Keratinocyte (primary cell): ENCODE results near the gene FANCC. TPM values are rescaled to one million over a fixed set of nuclear protein-coding genes. Genes with fewer than 3 reads are reported as not detected.

ENCODE experiments used
- DNase-seq: peaks from one replicate; pipeline ENCODE4 v3.0.0-alpha.2; 2011; ENCODE audit warnings: low read depth, missing footprints, low spot score
- FAIRE-seq: peaks from 2 replicates; lab custom pipeline; 2011; peaks lifted over from hg19 to GRCh38; lab: Jason Lieb, UNC
- H2AFZ ChIP-seq: 2 replicates; pipeline ENCODE4 v1.6.0; 2012; ENCODE audit warnings: low read length, control low read depth, inconsistent platforms; ENCODE audit not compliant: control insufficient read depth
- H3K27ac ChIP-seq: 2 replicates; pipeline ENCODE4 v1.5.1; 2011; ENCODE audit warnings: low read length; ENCODE audit not compliant: control insufficient read depth, insufficient read depth
- H3K27me3 ChIP-seq: 3 replicates; pipeline ENCODE4 v1.6.0; 2011; ENCODE audit warnings: low read length; ENCODE audit not compliant: control insufficient read depth, insufficient read depth; ENCODE audit errors: extremely low read depth
- H3K36me3 ChIP-seq, 2 experiments: 2 replicates in 1 of 2; 3 replicates in 1 of 2; pipeline ENCODE4 v1.5.1; 2011; ENCODE audit warnings: low read length in 2 of 2, mild to moderate bottlenecking in 1 of 2; ENCODE audit not compliant: control insufficient read depth in 2 of 2, insufficient read depth in 2 of 2; ENCODE audit errors: extremely low read depth in 1 of 2
- H3K4me1 ChIP-seq: 3 replicates; pipeline ENCODE4 v1.5.1; 2011; ENCODE audit warnings: low read length; ENCODE audit not compliant: control insufficient read depth, insufficient read depth; ENCODE audit errors: extremely low read depth
- H3K4me2 ChIP-seq: 3 replicates; pipeline ENCODE4 v1.6.0; 2011; ENCODE audit warnings: low read depth, low read length; ENCODE audit not compliant: control insufficient read depth, insufficient read depth; ENCODE audit errors: extremely low read depth
- H3K4me3 ChIP-seq, 3 experiments: fragments of 200-600 bp in 1 of 3; sonication (generic) in 1 of 3; 2 replicates in 2 of 3; 3 replicates in 1 of 3; pipeline ENCODE4 v1.5.1; 2011 to 2016; ENCODE audit warnings: low read length in 3 of 3, mild to moderate bottlenecking in 3 of 3, control low read depth in 2 of 3, inconsistent platforms in 1 of 3, low read depth in 1 of 3, mixed read lengths in 1 of 3, mixed run types in 1 of 3, moderate library complexity in 1 of 3; ENCODE audit not compliant: control insufficient read depth in 2 of 3, insufficient read depth in 2 of 3; ENCODE audit errors: extremely low read depth in 1 of 3
- H3K79me2 ChIP-seq: 2 replicates; pipeline ENCODE4 v1.6.0; 2012; ENCODE audit warnings: low read length; ENCODE audit not compliant: control insufficient read depth, insufficient read depth
- H3K9ac ChIP-seq: 3 replicates; pipeline ENCODE4 v1.6.0; 2011; ENCODE audit warnings: low read length; ENCODE audit not compliant: control insufficient read depth, insufficient read depth; ENCODE audit errors: extremely low read depth
- H3K9me1 ChIP-seq: 3 replicates; pipeline ENCODE4 v1.6.0; 2011; ENCODE audit warnings: low read length; ENCODE audit not compliant: control insufficient read depth, insufficient read depth; ENCODE audit errors: extremely low read depth
- H3K9me3 ChIP-seq: 2 replicates; pipeline ENCODE4 v1.5.1; 2012; ENCODE audit warnings: low read depth, low read length; ENCODE audit not compliant: control insufficient read depth
- H4K20me1 ChIP-seq: 3 replicates; pipeline ENCODE4 v1.6.0; 2011; ENCODE audit warnings: low read length; ENCODE audit not compliant: control insufficient read depth, insufficient read depth; ENCODE audit errors: extremely low read depth
- EZH2 ChIP-seq: IDR thresholded peaks from one replicate; pipeline ENCODE4 v1.6.1; 2012; ENCODE audit warnings: inconsistent platforms, mild to moderate bottlenecking, low read length, moderate library complexity
- dilution Hi-C: fragments of 300-500 bp; cut with MboI; formaldehyde crosslinking; loops from one replicate; pipeline ENCODE4 v1.7.0; 2020; ENCODE audit warnings: low sequenced_read_pairs; ENCODE audit not compliant: extremely low pct_ligation_motif_present
- polyA plus RNA-seq, 5 experiments: library from polyadenylated mRNA; depleted of rRNA in 3 of 5; stranded (reverse) in 3 of 5; stranded (forward) in 1 of 5; unstranded in 1 of 5; fragments of >200 nt; gene quantifications; 1 replicate in 1 of 5; 2 replicates in 3 of 5; 3 replicates in 1 of 5; pipeline versions ENCODE4 v1.2.1 to v1.2.3, GENCODE V29; 2011 to 2012; ENCODE audit warnings: missing spikeins in 2 of 5, low read depth in 1 of 5, low replicate concordance in 1 of 5
- TF ChIP-seq, protein P1 (sequence below), 3 experiments: IDR thresholded peaks in 1 of 3; conservative IDR thresholded peaks in 1 of 3; optimal IDR thresholded peaks in 1 of 3; 2 replicates in 2 of 3; 3 replicates in 1 of 3; pipeline versions ENCODE3 to v1.5.1; 2011; ENCODE audit warnings: low read length in 3 of 3, mild to moderate bottlenecking in 3 of 3, moderate library complexity in 2 of 3, control low read depth in 1 of 3, inconsistent platforms in 1 of 3; ENCODE audit not compliant: insufficient read depth in 2 of 3; ENCODE audit errors: extremely low read depth in 1 of 3

The FANCC gene
- polyA plus RNA-seq, 1 donor (not counting 4 experiments of a cell fraction or from before 2014, with no cell fraction given), result 8.3 TPM

DNA sequence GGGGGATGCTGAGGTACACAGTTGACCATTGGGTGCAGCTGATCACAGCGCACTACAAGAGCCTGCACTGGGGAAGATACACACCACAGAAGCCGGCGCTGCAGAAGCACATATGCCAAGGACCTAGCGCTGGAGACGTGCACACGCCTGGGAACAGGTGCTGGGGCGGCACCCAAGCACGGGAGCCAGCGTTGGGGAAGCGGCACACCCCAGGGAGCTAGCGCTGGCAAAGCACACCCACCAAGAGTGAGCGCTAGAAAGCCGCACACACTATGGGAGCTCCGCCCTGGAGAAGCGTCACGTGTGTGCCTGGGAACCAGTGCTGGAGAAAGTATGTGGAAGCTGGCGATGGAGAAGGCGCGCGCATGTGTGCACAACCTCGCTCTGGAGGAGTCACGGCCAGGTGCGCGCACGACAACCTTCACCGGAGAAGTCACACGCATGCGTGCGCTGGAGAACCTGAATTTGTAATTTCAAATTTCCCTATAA, 4.5 kb downstream of the FANCC start:
- DNase-seq (peak; percentile 41), FAIRE-seq (no peak)
- Histone ChIP-seq H3K9me3 (no peaks in the 10 kb centered on the region), H3K4me2 (peak overlapping the region; percentile 52), H2AFZ (no peak overlapping the region), H3K4me3 (peak overlapping the region; percentile 12 to 50 (median 18)), H3K36me3 (no peaks in the 10 kb centered on the region), H3K27ac (no peak overlapping the region), H3K9ac (no peak overlapping the region), H3K9me1 (no peaks in the 10 kb centered on the region), H3K4me1 (peaks cover 13% of the 10 kb centered on the region), H3K79me2 (peaks cover 11% of the 10 kb centered on the region), H3K27me3 (no peaks in the 10 kb centered on the region), H4K20me1 (no peaks in the 10 kb centered on the region)
- TF ChIP-seq, protein P1, sequence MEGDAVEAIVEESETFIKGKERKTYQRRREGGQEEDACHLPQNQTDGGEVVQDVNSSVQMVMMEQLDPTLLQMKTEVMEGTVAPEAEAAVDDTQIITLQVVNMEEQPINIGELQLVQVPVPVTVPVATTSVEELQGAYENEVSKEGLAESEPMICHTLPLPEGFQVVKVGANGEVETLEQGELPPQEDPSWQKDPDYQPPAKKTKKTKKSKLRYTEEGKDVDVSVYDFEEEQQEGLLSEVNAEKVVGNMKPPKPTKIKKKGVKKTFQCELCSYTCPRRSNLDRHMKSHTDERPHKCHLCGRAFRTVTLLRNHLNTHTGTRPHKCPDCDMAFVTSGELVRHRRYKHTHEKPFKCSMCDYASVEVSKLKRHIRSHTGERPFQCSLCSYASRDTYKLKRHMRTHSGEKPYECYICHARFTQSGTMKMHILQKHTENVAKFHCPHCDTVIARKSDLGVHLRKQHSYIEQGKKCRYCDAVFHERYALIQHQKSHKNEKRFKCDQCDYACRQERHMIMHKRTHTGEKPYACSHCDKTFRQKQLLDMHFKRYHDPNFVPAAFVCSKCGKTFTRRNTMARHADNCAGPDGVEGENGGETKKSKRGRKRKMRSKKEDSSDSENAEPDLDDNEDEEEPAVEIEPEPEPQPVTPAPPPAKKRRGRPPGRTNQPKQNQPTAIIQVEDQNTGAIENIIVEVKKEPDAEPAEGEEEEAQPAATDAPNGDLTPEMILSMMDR (optimal IDR thresholded peaks at IDR 0.05 in 1 of 3, IDR thresholded peaks at IDR 0.05 in 1 of 3, conservative IDR thresholded peaks at IDR 0.05 in 1 of 3; ENCODE audit: extremely low read depth in 1 of 3, insufficient read depth in 2 of 3, low read length in 3 of 3), result no peak
- TF ChIP-seq EZH2, result no peak
- dilution Hi-C loops, result no loop called here

DNA sequence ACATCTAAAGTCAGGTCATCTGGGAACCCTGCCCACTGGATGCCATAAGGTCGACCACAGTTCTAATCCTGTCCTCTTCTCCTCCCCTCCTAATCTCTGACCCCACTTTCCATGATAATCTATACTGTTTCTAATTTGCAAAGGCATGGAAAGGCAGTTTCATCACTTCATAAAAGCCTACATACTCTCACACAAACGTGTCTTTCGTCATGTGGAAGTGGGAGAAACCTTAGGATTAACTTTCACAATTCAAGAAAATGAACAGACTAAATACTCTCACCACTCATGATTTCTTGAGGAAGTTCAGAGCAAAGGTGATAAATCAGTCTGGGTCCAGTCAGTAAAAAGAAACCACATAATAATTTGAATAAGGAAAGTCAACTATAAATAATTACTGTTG, 5.5 kb downstream of the FANCC start:
- DNase-seq (no peak), FAIRE-seq (no peak)
- dilution Hi-C loops, result no loop called here
- Histone ChIP-seq H3K4me1 (peaks cover 11% of the 10 kb centered on the region), H3K36me3 (no peaks in the 10 kb centered on the region), H2AFZ (no peak overlapping the region), H3K27ac (no peak overlapping the region), H4K20me1 (no peaks in the 10 kb centered on the region), H3K9ac (no peak overlapping the region), H3K27me3 (no peaks in the 10 kb centered on the region), H3K9me3 (no peaks in the 10 kb centered on the region), H3K4me2 (no peak overlapping the region), H3K9me1 (no peaks in the 10 kb centered on the region), H3K79me2 (peaks cover 11% of the 10 kb centered on the region), H3K4me3 (no peak overlapping the region)
- TF ChIP-seq, protein P1 (optimal IDR thresholded peaks at IDR 0.05 in 1 of 3, IDR thresholded peaks at IDR 0.05 in 1 of 3, conservative IDR thresholded peaks at IDR 0.05 in 1 of 3; ENCODE audit: extremely low read depth in 1 of 3, insufficient read depth in 2 of 3, low read length in 3 of 3), result no peak
- TF ChIP-seq EZH2, result no peak
